RPMI7951 (cell line): ENCODE data around the gene PYGO1. TPM values are rescaled to one million over a fixed set of nuclear protein-coding genes. Genes with fewer than 3 reads are reported as not detected.
"Not testable (repeated sequence)": the region's sequence is repeated elsewhere in the genome, so short reads cannot be mapped to it uniquely, and the experiment has no call there.

Source experiments
- DNase-seq: peaks from one replicate; pipeline ENCODE4 v3.0.0-alpha.2; 2012; ENCODE audit warnings: low read depth
- total RNA-seq: library from RNA; depleted of rRNA; stranded (reverse); fragments of >200 nt; shearing (Covaris generic); gene quantifications from 2 replicates; pipeline ENCODE4 v1.2.3, GENCODE V29; 2014; rRNA removed

The PYGO1 gene
- total RNA-seq, 1 experiment from 2014 or later: 11.3 TPM

- DNase-seq: no peak
Measured at GRCh38 chr15:55507567-55507966, 80.6 kb downstream of the PYGO1 start.

- not testable (repeated sequence) for DNase-seq
Measured at GRCh38 chr15:55505407-55505806, 82.7 kb downstream of the PYGO1 start.

- no peak for DNase-seq
Measured at GRCh38 chr15:55499151-55499550, 89.0 kb downstream of the PYGO1 start.

GRCh38 chr15:55498109-55498938, 89.8 kb downstream of the PYGO1 start:
- DNase-seq: peak; percentile 87

- DNase-seq: no peak
Measured at GRCh38 chr15:55496716-55497115, 91.4 kb downstream of the PYGO1 start.

GRCh38 chr15:55494931-55495330, 93.2 kb downstream of the PYGO1 start:
- no peak for DNase-seq

- DNase-seq: peak; percentile 85
Measured at GRCh38 chr15:55488952-55489600, 99.1 kb downstream of the PYGO1 start.

Other genes with a start within 250 kb of the PYGO1 start
- gene CCPG1, start 180.0 kb downstream of the PYGO1 start, total RNA-seq: 39.9 and 55.6 TPM in 2 replicates
- gene PIERCE2, start 179.8 kb downstream of the PYGO1 start, total RNA-seq: 9.9 and 11.8 TPM in 2 replicates
- 4.3 and 5.2 TPM in 2 replicates for gene DNAAF4, start 80.1 kb downstream of the PYGO1 start, total RNA-seq
- gene PRTG, start 154.8 kb upstream of the PYGO1 start, total RNA-seq: 3.8 and 13.3 TPM in 2 replicates